ENCODE measurements around the gene CNNM4.

The CNNM4 gene

DNA sequence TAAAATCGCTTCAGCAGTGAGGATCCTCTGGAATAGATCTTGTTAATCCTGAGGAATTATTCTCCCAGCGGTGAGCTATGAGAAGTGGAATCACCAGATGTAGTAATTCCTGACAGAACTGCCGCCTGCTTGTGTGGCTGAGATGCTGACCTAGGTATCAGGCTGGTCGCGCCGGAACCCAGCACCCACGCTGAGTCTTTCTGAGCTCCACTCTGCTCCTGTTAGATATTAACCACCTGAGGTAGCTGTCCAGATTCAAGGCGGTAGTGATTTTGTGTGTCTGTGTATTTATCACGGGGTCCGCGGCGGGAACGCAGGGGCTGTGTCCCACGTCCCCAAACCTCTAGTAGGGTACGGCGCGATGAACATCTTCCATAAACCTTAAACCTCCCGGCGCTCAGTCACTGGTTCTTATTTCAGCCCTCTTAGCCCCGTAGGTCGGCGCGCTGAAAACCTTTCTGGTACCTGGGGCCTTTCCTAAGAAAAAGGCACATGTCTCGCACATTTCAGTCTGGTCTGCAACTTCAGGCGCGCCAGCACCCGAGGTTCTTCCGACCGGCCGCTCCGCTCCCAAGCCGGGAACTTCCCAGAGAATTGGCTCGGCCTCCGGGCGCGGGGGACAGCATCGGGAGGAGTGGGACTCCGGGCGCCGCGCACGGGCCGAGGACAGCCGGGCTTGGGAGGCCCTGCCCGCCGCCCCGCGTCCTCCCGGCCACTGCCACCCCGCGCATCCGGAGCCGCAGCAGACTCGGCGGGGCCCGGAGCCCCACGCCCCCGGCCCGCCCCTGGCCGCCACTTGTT is 54.8 kb downstream of the CNNM4 start:
- DNase-seq = peak; percentile 13

DNA sequence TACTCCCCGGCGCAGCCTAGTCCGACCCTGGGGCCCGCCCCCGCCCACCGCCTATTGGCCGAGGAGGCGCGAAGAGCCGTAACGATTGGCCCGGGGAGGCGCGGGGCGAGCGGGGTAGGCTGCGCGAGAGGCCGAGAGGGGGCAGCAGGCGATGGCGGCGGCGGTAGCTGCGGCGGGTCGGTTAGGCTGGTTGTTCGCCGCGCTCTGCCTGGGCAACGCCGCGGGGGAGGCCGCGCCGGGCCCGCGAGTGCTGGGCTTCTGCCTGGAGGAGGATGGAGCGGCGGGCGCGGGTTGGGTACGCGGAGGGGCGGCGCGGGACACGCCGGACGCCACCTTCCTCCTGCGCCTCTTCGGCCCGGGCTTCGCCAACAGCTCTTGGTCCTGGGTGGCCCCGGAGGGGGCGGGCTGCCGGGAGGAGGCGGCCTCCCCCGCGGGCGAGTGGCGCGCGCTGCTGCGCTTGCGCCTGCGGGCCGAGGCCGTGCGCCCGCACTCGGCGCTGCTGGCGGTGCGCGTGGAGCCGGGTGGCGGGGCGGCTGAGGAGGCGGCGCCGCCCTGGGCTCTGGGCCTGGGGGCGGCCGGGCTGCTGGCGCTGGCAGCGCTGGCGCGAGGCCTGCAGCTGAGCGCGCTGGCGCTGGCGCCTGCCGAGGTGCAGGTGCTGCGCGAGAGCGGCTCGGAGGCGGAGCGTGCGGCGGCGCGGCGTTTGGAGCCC is 55.6 kb downstream of the CNNM4 start, which contains the start of gene CNNM3:
CNNM3 (plus strand) TSS at position 142 of the 709 bp plus-strand sequence; CDS start at position 152, 10 bp downstream.
- DNase-seq = peak; percentile 94

DNA sequence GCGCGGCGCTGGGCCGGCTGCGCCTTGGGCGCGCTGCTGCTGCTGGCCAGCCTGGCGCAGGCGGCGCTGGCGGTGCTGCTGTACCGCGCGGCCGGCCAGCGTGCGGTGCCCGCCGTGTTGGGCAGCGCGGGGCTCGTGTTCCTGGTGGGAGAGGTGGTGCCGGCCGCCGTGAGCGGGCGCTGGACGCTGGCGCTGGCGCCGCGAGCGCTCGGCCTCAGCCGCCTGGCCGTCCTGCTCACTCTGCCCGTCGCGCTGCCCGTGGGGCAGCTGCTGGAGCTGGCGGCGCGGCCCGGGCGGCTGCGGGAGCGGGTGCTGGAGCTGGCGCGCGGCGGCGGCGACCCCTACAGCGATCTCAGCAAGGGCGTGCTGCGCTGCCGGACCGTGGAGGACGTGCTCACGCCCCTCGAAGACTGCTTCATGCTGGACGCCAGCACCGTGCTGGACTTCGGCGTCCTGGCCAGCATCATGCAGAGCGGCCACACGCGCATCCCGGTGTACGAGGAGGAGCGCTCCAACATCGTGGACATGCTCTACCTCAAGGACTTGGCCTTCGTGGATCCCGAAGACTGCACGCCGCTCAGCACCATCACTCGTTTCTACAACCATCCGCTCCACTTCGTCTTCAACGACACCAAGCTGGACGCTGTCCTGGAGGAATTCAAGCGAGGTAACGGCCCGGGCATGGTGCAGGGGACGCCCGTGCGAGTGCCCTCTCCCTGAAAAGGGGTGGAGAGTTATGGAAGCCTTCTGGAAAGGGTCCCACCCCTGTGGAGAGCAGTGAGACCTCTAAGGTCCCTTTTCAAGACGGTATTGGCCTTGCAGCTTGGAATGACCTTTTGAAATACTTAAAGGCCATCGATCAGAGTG is 56.4 kb downstream of the CNNM4 start:
- no peak for DNase-seq

DNA sequence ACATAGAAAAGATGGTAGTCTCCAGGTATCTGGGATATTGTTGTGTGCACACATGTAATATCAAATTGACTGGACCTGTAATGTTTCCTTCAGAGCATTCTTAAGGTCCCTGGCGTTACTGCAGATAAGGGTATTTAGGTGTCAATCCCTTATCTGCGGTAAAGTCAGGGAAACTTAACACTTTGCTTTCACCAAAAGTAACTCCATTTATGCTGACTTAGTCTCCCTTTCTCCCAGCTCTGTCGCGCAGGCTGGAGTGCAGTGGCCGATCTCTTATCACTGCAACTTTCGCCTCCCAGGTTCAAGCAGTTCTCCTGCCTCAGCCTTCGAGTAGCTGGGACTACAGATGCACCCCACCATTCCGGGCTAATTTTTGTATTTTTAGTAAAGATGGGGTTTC is 57.2 kb downstream of the CNNM4 start:
- DNase-seq = no peak

DNA sequence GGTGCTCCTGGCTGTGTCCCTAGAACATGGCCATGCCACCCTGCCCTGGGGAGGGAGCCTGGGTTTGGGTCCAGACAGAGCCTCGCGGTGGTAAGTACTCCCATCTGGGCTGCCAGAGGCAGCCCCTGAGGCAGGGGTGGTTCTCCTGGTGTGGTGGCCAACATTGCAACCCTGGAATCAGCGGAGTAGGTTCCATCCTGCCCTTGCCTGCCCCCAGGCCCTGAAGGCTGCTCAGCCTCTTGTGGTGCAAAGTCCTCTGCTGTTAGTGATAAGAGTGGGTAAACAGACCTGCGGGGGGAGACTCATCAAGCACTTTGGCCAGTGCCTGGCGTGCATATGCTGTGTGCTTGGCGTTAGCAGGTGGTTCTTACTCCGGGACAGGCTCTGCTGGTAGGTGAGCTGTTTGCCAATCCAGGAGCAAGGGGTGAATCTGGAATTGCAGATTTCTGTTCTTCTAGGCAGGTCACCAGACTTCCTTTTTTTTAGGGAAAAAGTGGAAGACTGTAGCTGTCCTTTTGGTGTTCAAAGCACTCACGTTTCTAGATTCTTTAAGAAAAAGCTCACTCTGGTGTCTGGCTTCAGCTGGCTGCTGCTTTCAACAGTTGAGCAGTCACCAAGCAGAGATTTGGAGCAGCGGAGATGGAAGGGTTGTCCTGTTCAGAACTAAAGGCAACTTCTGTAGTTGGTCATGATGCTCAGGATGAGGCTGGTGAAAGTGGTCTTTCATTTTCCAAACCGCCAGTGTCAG is 58.6 kb downstream of the CNNM4 start:
- DNase-seq = no peak

DNA sequence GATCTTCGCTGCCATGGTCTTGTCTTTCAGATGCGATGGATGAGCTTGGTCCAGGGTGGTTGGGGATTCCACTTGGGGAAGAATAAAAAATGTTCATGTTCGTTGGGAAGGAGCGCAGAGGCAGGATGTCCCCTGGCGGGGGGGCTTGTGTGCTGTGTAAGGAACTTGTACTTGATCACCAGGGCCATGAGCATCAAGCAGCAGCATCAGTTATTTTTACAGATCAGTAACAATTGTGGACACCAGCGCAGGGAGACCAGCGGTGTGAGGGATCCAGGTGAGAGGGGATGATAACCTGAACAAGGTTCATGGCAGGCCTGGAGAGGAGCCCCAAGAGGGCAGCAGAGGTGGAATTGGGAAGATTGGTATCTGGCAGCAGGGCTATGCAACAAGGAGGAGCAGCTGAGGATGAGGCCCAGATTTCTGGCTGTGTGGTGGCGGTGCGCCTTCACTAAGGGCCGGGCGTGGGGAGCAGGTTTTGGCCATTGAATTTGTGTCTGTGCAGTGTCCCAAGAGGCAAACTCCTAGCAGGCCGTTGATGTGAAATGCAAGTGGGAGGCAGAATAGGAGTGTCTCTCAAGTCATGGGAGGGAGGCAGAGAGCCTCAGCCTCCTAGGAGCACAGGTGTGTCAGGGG is 59.3 kb downstream of the CNNM4 start:
- DNase-seq = no peak

DNA sequence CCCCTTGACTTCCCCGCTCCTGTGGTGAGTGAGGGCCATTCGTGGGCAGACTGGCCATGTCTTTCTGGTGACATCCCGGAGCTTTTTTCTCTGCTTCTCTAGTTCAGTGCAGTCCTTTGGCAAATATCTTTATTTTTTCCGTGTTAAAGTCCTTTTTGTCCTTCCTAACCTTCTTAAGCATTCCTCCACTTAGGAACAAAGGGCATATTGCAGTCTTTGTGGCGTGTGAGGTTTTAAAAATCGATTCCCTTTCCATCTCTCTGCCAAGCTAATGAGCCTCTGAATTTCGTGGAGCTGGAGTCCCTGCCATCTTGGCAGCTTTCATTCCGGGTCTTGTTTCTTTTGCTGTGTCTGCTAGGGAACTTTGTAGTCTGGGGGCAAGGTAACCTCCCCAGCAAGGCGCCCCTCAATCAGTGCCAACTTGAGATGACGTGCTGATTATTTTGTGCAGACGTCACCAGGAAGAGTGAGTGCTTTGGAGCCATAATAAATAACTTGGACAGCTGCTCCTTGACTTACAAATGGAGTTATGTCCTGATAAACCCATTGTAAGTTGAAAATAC is 60.5 kb downstream of the CNNM4 start:
- no peak for DNase-seq

DNA sequence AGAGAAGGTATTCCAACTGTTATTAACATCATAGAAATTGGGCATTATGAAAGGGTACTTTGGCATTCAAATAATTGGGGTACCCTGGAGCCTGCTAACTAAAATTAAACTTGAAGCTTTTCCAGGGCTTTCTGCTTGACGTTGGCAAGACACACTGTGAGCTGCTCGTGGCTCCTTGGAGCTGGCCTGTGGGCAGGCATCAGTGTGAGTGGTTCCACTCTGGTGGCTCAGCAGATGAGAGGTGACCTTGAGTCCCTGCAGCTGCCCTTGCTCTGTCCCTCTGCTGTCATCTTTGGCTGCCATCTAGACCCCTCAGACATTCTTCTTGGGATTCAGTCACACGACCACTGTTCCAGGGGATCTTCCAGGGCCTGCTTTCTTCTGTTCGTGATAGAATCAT is 62.1 kb downstream of the CNNM4 start:
- no peak for DNase-seq

DNA sequence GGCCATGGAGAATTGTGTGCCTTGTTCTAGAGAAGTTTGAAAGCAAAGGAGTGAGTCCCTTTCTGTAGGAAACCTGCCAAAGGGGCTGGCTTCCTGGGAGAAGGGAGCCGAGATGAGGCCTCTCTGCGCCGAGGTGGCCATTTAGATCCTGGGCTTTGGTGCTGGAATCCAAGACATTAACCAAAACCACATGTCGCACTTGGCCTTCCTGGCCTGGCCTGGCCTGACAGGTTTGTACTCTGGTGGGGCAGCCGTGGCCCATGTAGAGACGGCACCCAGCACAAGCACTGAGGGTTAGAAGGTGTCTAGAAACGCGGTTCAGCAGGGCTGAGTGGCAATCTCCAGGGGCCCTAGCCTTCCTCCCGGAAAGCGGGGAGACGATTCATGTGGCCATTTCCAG is 62.5 kb downstream of the CNNM4 start:
- no peak for DNase-seq

DNA sequence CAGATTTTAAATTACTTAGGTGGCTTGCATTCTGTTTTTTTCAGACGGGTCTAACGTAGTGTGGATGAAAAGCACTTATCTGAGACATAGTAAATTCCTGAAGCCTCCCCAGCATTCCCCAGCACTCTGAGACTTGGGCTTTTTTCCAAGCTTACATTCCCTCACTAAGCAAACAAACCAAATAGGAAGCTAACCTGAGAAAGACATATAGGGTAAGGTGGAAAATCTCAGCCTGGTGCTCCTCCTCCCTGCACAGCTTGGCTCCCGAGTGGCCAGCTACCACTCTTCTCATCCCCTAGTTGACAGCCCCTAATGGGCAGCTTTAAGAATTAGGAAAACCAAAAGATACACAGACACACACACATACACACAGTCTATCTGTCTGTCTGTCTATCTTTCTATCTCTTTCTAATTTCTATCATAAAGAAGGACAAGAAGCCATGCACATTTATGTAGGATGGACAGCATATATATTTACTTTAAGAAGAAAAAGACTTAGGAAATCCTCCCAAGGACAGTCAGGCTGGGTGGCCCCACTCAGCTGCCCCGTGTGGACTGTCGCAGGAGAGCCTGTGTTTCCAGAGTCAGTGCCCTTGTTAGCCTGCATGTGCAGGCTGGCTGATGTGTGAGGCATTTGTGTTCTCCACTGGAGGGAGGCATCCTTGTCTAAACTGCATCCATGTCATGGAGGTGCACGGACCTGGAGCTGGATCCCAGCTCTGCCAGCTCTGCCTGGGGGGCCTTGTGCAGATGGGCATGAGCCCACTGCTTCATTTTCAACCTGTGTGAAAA is 63.6 kb downstream of the CNNM4 start:
- no peak for DNase-seq

DNA sequence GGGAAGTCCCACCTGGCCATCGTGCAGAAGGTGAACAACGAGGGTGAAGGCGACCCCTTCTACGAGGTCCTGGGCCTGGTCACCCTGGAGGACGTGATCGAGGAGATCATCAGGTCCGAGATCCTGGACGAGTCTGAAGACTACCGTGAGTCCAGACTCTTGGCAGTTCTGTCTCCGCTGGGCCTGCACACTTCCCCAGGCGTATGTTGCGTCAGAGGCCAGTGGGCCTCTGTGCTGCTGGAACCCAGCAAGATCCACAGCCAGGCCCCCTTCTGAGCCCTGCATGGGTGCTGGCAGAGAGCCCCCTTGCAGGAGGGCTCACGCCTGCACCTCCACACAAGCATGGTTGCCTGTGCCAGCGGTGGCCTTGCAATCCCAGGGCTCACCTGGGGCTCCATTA is 64.4 kb downstream of the CNNM4 start:
- no peak for DNase-seq

DNA sequence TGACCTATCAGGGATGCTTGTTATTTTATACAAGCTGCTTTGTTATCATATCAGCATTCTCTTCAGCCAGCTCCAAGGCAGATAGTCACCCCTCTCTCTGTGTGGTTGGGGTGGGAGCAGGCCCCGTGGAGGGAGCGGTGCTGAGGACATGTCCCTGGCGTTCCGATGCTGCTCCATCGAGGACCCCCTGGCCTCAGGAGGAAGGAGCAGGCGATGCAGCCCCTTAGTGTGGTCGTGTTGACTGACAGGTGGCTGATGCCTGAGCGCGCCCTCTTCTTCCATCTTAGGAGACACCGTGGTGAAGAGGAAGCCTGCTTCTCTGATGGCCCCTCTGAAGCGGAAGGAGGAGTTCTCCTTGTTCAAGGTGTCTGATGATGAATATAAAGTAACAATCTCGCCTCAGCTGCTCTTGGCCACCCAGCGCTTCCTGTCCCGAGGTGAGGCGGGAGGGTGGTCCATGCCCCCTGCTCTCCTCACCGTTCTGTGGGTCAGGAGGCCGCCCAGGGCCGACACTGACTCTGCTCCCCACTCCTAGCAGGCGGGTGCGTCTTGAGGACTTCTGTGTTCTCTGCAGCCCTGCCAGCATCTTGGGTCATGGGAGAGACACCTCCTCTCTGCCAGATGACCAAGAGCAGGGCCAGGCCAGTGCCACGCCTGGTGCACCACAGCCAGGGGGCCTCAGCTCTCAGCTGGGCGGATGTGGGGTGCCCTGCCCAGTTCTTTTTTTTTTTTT is 66.0 kb downstream of the CNNM4 start:
- DNase-seq = no peak

DNA sequence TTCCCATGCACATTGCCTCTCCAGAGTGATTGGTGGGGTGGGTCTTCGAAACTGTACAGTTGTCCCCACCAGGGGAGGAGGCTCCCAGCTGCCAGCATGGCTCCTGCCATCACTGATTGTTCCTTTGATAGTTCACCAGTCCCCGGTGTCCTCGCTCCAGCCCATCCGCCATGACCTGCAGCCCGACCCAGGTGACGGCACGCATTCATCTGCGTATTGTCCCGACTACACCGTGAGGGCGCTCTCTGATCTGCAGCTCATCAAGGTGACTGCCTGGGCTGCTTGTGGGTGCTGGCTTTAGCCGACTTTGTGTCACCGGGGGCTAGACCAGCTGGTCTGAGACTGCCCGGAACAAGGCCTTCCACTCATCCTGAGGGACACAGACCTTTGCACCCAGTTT is 67.7 kb downstream of the CNNM4 start:
- DNase-seq = no peak

DNA sequence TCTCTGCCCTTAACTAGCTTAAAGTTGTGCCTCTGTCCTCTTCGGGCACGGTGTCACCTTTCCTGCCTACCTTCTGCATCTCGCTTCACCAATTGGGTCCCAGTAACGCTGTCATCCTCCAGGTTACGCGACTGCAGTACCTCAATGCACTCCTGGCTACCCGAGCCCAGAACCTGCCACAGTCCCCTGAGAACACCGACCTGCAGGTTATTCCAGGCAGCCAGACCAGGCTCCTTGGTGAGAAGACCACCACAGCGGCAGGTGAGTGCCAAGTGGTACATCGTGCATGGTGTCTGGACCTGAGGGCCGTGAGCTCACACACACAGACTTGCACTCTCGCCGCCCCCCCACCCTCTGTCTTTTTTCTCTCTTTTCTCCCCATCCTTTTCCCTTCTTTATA is 68.2 kb downstream of the CNNM4 start:
- no peak for DNase-seq

DNA sequence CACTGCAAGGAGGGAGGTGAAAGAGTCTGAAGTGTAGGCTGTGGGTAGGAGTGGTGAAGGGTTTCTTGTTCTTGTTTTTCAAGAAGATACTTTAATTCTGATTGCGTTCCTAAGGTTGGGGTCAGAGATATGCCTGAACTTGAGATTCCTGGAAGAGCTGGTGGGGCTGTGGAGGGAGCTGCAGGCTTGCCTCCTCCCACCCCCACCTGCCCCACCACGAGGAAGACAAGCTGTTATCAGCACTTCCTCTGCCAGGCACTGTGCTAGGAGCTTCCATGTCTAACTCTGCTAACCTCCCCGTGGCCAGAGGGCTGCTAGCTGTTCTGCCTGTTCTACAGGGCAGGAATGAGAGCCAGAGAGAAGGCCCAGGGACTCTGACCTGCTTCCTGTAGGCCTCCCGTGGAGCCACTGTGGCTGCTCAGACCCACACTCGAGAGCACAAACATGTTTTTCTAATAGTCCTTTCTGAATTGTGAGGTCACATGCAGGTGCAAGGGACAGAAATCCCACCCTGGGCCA is 69.4 kb downstream of the CNNM4 start:
- DNase-seq = no peak

DNA sequence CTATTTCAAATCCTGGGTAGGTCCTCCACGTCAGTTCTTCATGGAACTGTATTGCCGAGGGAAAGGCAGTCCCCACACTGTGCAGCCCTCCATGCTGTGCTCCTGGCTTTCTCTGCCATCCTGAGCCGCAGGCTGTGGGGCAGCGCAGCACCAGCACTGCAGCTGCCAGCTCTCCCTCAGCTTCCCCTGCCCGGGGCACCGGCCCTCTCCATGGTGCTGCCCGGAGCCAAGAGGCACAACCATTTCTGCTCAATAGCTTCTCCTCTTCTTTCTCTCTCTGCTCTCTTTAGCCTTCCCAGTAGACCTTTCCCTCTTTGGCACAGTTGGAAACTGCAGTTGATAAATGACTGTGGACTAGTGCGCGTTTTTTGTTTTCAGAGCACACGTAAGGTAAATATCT is 71.0 kb downstream of the CNNM4 start:
- DNase-seq = no peak

DNA sequence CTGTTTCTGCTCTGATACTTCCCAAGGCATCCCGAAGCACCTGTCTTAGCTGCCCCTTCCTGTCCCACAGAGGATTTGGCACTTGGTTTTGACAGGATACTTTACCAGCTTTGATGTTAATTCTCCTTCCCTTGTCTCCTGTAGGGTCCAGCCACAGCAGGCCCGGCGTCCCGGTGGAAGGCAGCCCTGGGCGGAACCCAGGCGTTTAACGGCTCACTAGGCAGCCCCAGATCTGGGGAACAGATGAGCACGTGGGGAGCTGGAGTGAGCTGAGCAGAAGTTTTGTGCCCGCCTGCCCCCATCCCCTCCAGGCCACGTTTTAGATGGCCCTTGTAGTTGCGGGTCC is 71.7 kb downstream of the CNNM4 start:
- no peak for DNase-seq

DNA sequence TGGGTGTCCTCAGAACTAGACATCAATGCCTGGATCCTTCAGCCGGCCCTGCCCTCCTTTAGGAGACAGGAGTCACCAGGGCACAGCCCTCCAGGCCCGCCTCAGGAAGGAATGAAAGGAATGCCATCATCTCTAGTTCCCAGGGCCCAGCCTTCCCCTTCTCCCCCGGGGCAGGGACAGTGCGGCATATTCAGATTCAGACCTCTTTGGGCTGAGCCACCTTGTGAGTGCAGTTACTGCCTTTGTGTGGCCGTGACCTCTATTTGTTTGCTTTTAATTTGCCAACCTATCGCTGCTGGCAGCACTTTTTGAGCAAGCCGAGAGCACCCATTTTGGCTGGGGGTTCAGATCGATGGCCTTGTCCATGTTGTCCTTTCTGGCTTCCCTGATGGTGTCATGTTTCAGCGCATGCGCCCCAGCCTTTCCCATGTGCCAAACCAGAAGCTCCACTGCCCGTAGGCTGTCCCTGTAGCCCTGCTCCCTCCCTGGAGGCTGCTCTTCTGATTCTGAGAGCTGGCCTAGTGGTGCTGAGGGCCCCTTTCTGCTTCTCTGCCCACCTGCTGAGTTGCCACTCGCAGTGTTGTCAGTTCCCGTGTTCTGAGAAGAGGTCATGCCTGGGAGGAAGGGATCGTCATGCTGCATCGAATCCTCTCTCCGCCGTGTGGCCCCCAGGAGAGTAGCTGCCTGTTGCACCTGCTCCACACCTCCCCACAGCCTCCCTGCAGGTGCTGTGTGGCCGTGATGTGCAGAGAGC is 72.2 kb downstream of the CNNM4 start:
- no peak for DNase-seq

DNA sequence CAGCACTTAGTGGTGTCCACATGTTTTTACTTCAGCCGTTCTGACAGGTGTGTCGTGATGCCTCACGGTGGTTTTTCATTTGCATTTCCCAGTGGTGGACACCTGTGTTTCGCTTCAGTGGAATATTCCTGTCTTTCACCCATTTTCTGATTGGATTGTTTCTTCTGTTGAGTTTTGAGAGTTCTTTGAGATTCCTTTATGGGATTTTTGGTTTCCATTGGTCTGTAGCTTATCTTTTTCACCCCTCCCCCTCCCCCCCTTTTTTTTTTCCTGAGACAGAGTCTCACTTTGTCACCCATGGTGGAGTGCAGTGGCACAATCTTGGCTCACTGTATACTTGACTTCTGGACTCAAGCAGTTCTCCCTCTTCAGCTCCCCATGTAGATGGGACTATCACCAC is 75.1 kb downstream of the CNNM4 start:
- no peak for DNase-seq
